ENCODE measurements around the gene CELA1. TPM values are rescaled to one million over a fixed set of nuclear protein-coding genes. Genes with fewer than 3 reads are reported as not detected.
A peak's percentile ranks its signal among the peaks of the same experiment; 100 is the strongest.

Gene CELA1
- polyA plus RNA-seq, 3 donors = 0.67 to 3.0 TPM; not detected in 1

DNA sequence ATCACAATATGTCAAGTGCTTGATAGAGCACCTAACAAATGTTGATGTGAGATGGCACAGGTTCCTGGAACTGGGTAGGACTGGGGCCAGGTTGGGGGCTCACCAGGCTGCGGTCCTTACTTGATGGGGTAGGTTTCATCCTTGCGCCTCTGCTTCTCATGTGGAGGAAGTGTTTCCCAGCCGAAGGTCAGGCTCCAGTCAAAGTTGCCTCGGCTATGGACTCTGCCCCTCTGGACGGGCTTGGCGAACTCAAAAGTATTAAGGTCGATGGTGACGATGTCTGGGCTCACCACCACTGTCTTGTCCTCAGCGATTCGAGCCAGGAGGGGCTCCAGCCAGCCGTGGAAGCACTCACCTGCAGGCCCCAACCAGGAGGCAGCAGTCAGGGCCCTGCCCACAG lies 17.5 kb upstream of the CELA1 start:
- H3K27ac ChIP-seq (ENCODE audit: low read depth in 1 of 2, low read length in 2 of 2) = no peak overlapping the region
- Mint-ChIP-seq H3K4me3 (no peak overlapping the region), H3K4me1 (peaks cover 6% of the 10 kb centered on the region), H3K36me3 (peaks cover 76 to 79% of the 10 kb centered on the region in 2 donors), H3K27me3 (ENCODE audit: low read depth in 3 of 3) (peaks cover 0 to 1% (median 0%) of the 10 kb centered on the region in 3 donors), H3K9me3 (no peaks in the 10 kb centered on the region), H3K27ac (no peak overlapping the region)
- no peak for DNase-seq
- no peaks in the 10 kb centered on the region for H3K79me2 ChIP-seq (ENCODE audit: insufficient read depth, low read length)
- TF ChIP-seq, protein P1, sequence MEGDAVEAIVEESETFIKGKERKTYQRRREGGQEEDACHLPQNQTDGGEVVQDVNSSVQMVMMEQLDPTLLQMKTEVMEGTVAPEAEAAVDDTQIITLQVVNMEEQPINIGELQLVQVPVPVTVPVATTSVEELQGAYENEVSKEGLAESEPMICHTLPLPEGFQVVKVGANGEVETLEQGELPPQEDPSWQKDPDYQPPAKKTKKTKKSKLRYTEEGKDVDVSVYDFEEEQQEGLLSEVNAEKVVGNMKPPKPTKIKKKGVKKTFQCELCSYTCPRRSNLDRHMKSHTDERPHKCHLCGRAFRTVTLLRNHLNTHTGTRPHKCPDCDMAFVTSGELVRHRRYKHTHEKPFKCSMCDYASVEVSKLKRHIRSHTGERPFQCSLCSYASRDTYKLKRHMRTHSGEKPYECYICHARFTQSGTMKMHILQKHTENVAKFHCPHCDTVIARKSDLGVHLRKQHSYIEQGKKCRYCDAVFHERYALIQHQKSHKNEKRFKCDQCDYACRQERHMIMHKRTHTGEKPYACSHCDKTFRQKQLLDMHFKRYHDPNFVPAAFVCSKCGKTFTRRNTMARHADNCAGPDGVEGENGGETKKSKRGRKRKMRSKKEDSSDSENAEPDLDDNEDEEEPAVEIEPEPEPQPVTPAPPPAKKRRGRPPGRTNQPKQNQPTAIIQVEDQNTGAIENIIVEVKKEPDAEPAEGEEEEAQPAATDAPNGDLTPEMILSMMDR (IDR thresholded peaks at IDR 0.05) = no peak
- peaks cover 18 to 72% of the 10 kb centered on the region in 2 donors for H3K36me3 ChIP-seq (replicated peaks in 1 of 2; ENCODE audit: control insufficient read depth in 1 of 2, insufficient read depth in 2 of 2, low read length in 2 of 2)
- H4K20me1 ChIP-seq (ENCODE audit: insufficient read depth, low read length) = peaks cover 4% of the 10 kb centered on the region
- no peak overlapping the region for H3K4me2 ChIP-seq (replicated peaks; ENCODE audit: extremely low read depth, low read length, poor library complexity, severe bottlenecking)
- WGBS (ENCODE audit: insufficient coverage) = 97% methylated on average over 11 of the region's 11 CpGs
- no peak overlapping the region for H3K9ac ChIP-seq (ENCODE audit: insufficient read depth, low read length, poor library complexity, severe bottlenecking)
- no peak overlapping the region for H3K4me3 ChIP-seq (replicated peaks in 1 of 3; ENCODE audit: low read depth in 2 of 3, low read length in 3 of 3)
- no peaks in the 10 kb centered on the region for H3K27me3 ChIP-seq (ENCODE audit: control insufficient read depth in 2 of 2, insufficient read depth in 2 of 2, low read length in 2 of 2)
- intact Hi-C loops (cut with micrococcal nuclease) = no loop called here
- peaks cover 6 to 7% of the 10 kb centered on the region in 2 donors for H3K4me1 ChIP-seq (ENCODE audit: control insufficient read depth in 1 of 2, insufficient read depth in 2 of 2, low read length in 2 of 2)
- no peak overlapping the region for H2AFZ ChIP-seq (ENCODE audit: insufficient read depth, low read depth, low read length, poor library complexity, severe bottlenecking)
- no peaks in the 10 kb centered on the region for H3K9me3 ChIP-seq (replicated peaks in 1 of 2; ENCODE audit: control insufficient read depth in 1 of 2, insufficient read depth in 1 of 2, low read length in 2 of 2)

DNA sequence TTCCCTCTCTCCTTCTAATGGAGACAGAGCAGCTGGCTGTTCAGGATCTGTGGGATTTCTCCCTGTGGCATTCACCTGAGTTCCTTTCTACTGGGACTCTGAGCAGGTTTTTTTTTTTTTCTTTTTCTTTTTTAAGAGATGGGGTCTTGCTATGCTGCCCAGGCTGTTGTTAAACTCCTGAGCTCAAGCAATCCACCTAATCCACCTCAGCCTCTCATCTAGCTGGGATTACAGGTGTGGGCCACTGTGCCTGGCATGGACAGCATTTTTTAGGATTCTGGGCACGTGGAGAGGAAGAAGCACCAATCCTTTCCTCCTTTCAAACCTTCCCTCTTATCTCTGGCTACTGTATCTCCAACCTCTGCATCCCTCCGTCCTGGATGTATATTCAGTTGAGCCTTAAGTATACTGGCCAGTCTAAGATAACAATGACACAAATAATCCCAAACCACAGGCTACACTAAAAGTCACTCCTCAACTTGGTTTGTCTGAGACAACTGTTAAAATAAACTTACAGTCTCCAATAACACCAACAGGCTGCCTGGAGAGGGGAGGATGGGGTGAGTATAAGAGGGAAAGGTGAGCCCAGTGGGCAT lies 16.4 kb upstream of the CELA1 start:
- no peaks in the 10 kb centered on the region for H3K79me2 ChIP-seq (ENCODE audit: insufficient read depth, low read length)
- no peak overlapping the region for H2AFZ ChIP-seq (ENCODE audit: insufficient read depth, low read depth, low read length, poor library complexity, severe bottlenecking)
- intact Hi-C loops (cut with micrococcal nuclease) = no loop called here
- no peak overlapping the region for H3K4me3 ChIP-seq (replicated peaks in 1 of 3; ENCODE audit: low read depth in 2 of 3, low read length in 3 of 3)
- H3K36me3 ChIP-seq (replicated peaks in 1 of 2; ENCODE audit: control insufficient read depth in 1 of 2, insufficient read depth in 2 of 2, low read length in 2 of 2) = peaks cover 26 to 82% of the 10 kb centered on the region in 2 donors
- no peaks in the 10 kb centered on the region for H3K9me3 ChIP-seq (replicated peaks in 1 of 2; ENCODE audit: control insufficient read depth in 1 of 2, insufficient read depth in 1 of 2, low read length in 2 of 2)
- WGBS (ENCODE audit: insufficient coverage) = 89% methylated on average over 1 of the region's 2 CpGs
- Mint-ChIP-seq H3K4me3 (no peak overlapping the region), H3K36me3 (peaks cover 83 to 86% of the 10 kb centered on the region in 2 donors), H3K9me3 (no peaks in the 10 kb centered on the region), H3K27me3 (ENCODE audit: low read depth in 3 of 3) (no peaks in the 10 kb centered on the region), H3K27ac (peak overlapping the region in 1 of 7 donors; percentile 31), H3K4me1 (no peaks in the 10 kb centered on the region)
- no peak overlapping the region for H3K4me2 ChIP-seq (replicated peaks; ENCODE audit: extremely low read depth, low read length, poor library complexity, severe bottlenecking)
- TF ChIP-seq, protein P1 (IDR thresholded peaks at IDR 0.05) = no peak
- no peak overlapping the region for H3K9ac ChIP-seq (ENCODE audit: insufficient read depth, low read length, poor library complexity, severe bottlenecking)
- H3K4me1 ChIP-seq (ENCODE audit: control insufficient read depth in 1 of 2, insufficient read depth in 2 of 2, low read length in 2 of 2) = no peaks in the 10 kb centered on the region
- no peak overlapping the region for H3K27ac ChIP-seq (ENCODE audit: low read depth in 1 of 2, low read length in 2 of 2)
- H4K20me1 ChIP-seq (ENCODE audit: insufficient read depth, low read length) = no peaks in the 10 kb centered on the region
- no peaks in the 10 kb centered on the region for H3K27me3 ChIP-seq (ENCODE audit: control insufficient read depth in 2 of 2, insufficient read depth in 2 of 2, low read length in 2 of 2)
- DNase-seq = no peak

Data from CD14-positive monocyte (primary cell).